HCT116 (cell line): ENCODE measurements around the gene MOB3A. TPM values are rescaled to one million over a fixed set of nuclear protein-coding genes. Genes with fewer than 3 reads are reported as not detected.

ENCODE experiments used
- ATAC-seq: fragments of 200-7000 bp; cut with Tn5 transposase; 2 replicates; pipeline ENCODE4 v1.9.1; 2020; ENCODE audit warnings: mild to moderate bottlenecking, moderate library complexity
- BruUV-seq: library from RNA; stranded (reverse); fragments of 400-500 nt; replicated peaks from 2 replicates; lab custom pipeline; 2021; lab: Mats Ljungman, UMichigan
- CTCF ChIA-PET: fragments of 300-600 bp; sonication (Branson Sonifier 250); formaldehyde crosslinking; loops from one replicate; lab custom pipeline; 2021; ENCODE audit warnings: antibody characterized with exemption; lab: Charles Lee
- POLR2A ChIA-PET: fragments of 300-600, 350-600 bp; sonication (Branson Sonifier 250); formaldehyde crosslinking; loops from one replicate; lab custom pipeline; 2021; ENCODE audit warnings: antibody characterized with exemption; lab: Charles Lee
- RAD21 ChIA-PET, 2 experiments: fragments of 300-600 bp; sonication (Branson Sonifier 250); formaldehyde crosslinking; loops; one replicate each; lab custom pipeline; 2023; ENCODE audit warnings: low total read pairs in 2 of 2; ENCODE audit not compliant: uncharacterized antibody in 2 of 2, unreplicated experiment in 2 of 2, low non-redundant PET in 1 of 2; lab: Charles Lee
- DNase-seq: peaks from one replicate; pipeline ENCODE4 v3.0.0-alpha.2; 2010; ENCODE audit warnings: low read depth, low spot score
- H2AFZ ChIP-seq: fragments of 200-600 bp; shearing (Covaris generic), sonication (generic); 2 replicates; pipeline ENCODE4 v1.6.1; 2017; ENCODE audit warnings: low read depth, mixed run types, mixed read lengths, antibody characterized with exemption, low read length; ENCODE audit not compliant: poor library complexity, severe bottlenecking
- H3K27ac ChIP-seq: 2 replicates; pipeline ENCODE4 v1.5.1; 2012; ENCODE audit warnings: low read depth, low read length
- H3K27me3 ChIP-seq: fragments of 200-600 bp; sonication (generic); 2 replicates; pipeline ENCODE4 v1.6.1; 2016; ENCODE audit warnings: mixed run types, low read length, mixed read lengths; ENCODE audit not compliant: insufficient read depth
- H3K36me3 ChIP-seq, 2 experiments: fragments of 200-500 bp in 1 of 2; fragments of 200-600 bp in 1 of 2; sonication (Bioruptor generic) in 1 of 2; sonication (generic) in 1 of 2; 2 replicates each; pipeline versions ENCODE4 v1.5.1 to v1.6.1; 2014 to 2016; ENCODE audit warnings: low read length in 2 of 2, inconsistent platforms in 1 of 2, mixed read lengths in 1 of 2, mixed run types in 1 of 2; ENCODE audit not compliant: insufficient read depth in 2 of 2, control insufficient read depth in 1 of 2
- H3K4me1 ChIP-seq, 2 experiments: fragments of 200-600 bp in 1 of 2; sonication (generic) in 1 of 2; 2 replicates each; pipeline versions ENCODE4 v1.5.1 to v1.6.1; 2012 to 2017; ENCODE audit warnings: low read length in 2 of 2, inconsistent platforms in 1 of 2, mild to moderate bottlenecking in 1 of 2, mixed read lengths in 1 of 2, mixed run types in 1 of 2, moderate library complexity in 1 of 2; ENCODE audit not compliant: insufficient read depth in 2 of 2, control insufficient read depth in 1 of 2
- H3K4me2 ChIP-seq: fragments of 200-600 bp; sonication (generic); 2 replicates; pipeline ENCODE4 v1.6.1; 2017; ENCODE audit warnings: mixed run types, low read length, mixed read lengths
- H3K4me3 ChIP-seq, 2 experiments: fragments of 200-600 bp in 1 of 2; sonication (generic) in 1 of 2; replicated peaks in 1 of 2; 2 replicates each; pipeline ENCODE4 v1.5.1; 2011 to 2016; ENCODE audit warnings: low read length in 2 of 2, control low read depth in 1 of 2, low read depth in 1 of 2, mild to moderate bottlenecking in 1 of 2, mixed read lengths in 1 of 2, mixed run types in 1 of 2
- H3K79me2 ChIP-seq: fragments of 200-600 bp; sonication (generic); 2 replicates; pipeline ENCODE4 v1.6.1; 2017; ENCODE audit warnings: mild to moderate bottlenecking, mixed run types, low read length, moderate library complexity, mixed read lengths; ENCODE audit not compliant: insufficient read depth
- H3K9ac ChIP-seq: fragments of 200-600 bp; sonication (generic); 2 replicates; pipeline ENCODE4 v1.6.1; 2016; ENCODE audit warnings: low read length, mixed read lengths
- H3K9me2 ChIP-seq: fragments of 200-600 bp; sonication (generic), shearing (Covaris generic); 2 replicates; pipeline ENCODE4 v1.6.1; 2017; ENCODE audit warnings: mixed run types, mild to moderate bottlenecking, moderate library complexity; ENCODE audit not compliant: insufficient read depth
- H3K9me3 ChIP-seq, 2 experiments: fragments of 200-500 bp in 1 of 2; fragments of 200-600 bp in 1 of 2; sonication (Bioruptor generic) in 1 of 2; sonication (generic) in 1 of 2; 2 replicates each; pipeline ENCODE4 v1.6.1; 2014 to 2017; ENCODE audit warnings: low read length in 2 of 2, mixed read lengths in 2 of 2, inconsistent platforms in 1 of 2, low read depth in 1 of 2, mild to moderate bottlenecking in 1 of 2, mixed run types in 1 of 2, moderate library complexity in 1 of 2; ENCODE audit not compliant: control insufficient read depth in 1 of 2, insufficient read depth in 1 of 2
- H4K20me1 ChIP-seq: fragments of 200-600 bp; sonication (generic), shearing (Covaris generic); 2 replicates; pipeline ENCODE4 v1.6.1; 2017; ENCODE audit warnings: mixed run types, mild to moderate bottlenecking, moderate library complexity; ENCODE audit not compliant: insufficient read depth
- ATF3 ChIP-seq: IDR thresholded peaks from 2 replicates; pipeline ENCODE4 v1.6.1; 2012
- CEBPB ChIP-seq: IDR thresholded peaks from 2 replicates; pipeline ENCODE4 v1.6.1; 2012; ENCODE audit warnings: low read depth
- CTCF ChIP-seq, 3 experiments: fragments of 200-600 bp in 1 of 3; sonication (generic) in 1 of 3; IDR thresholded peaks in 2 of 3; conservative IDR thresholded peaks in 1 of 3; 2 replicates each; pipeline ENCODE4 v1.5.1; 2012 to 2017; ENCODE audit warnings: low read depth in 2 of 3, low read length in 2 of 3, antibody characterized with exemption in 1 of 3, borderline replicate concordance in 1 of 3, control low read depth in 1 of 3, mild to moderate bottlenecking in 1 of 3, mixed read lengths in 1 of 3, mixed run types in 1 of 3, moderate library complexity in 1 of 3; ENCODE audit not compliant: insufficient read depth in 1 of 3
- EGR1 ChIP-seq: IDR thresholded peaks from 2 replicates; pipeline ENCODE4 v1.6.1; 2012; ENCODE audit warnings: low read depth
- EZH2phosphoT487 ChIP-seq: fragments of 200-600 bp; IDR thresholded peaks from 2 replicates; pipeline ENCODE4 v1.6.1; 2018; ENCODE audit warnings: antibody characterized with exemption, borderline replicate concordance
- JUND ChIP-seq: IDR thresholded peaks from 2 replicates; pipeline ENCODE4 v1.6.1; 2012
- MAX ChIP-seq: IDR thresholded peaks from 2 replicates; pipeline ENCODE4 v1.6.1; 2012
- RAD21 ChIP-seq: IDR thresholded peaks from 2 replicates; pipeline ENCODE4 v1.6.1; 2012; ENCODE audit warnings: low read depth, mild to moderate bottlenecking
- SIN3A ChIP-seq: IDR thresholded peaks from 2 replicates; pipeline ENCODE4 v1.6.1; 2012; ENCODE audit warnings: low read depth
- YY1 ChIP-seq: IDR thresholded peaks from 2 replicates; pipeline ENCODE4 v1.6.1; 2011; ENCODE audit warnings: low read length, low read depth, moderate library complexity, mild to moderate bottlenecking; ENCODE audit not compliant: insufficient replicate concordance; ENCODE audit errors: extremely low read depth
- ZBTB33 ChIP-seq: IDR thresholded peaks from 2 replicates; pipeline ENCODE4 v1.6.1; 2011; ENCODE audit warnings: mild to moderate bottlenecking, low read length, moderate library complexity; ENCODE audit not compliant: insufficient replicate concordance; ENCODE audit errors: extremely low read depth
- ZNF274 ChIP-seq: fragments of 200-500 bp; sonication (Bioruptor generic); IDR thresholded peaks from 2 replicates; pipeline ENCODE4 v1.6.1; 2014; ENCODE audit warnings: mild to moderate bottlenecking, low read depth, low read length, inconsistent platforms
- intact Hi-C: fragments of 100-400 bp; cut with micrococcal nuclease; formaldehyde crosslinking; loops from 2 replicates; pipeline ENCODE4 v1.10.0; 2022
- total RNA-seq: library from RNA; stranded (reverse); gene quantifications from one replicate; pipeline ENCODE4 v1.2.1, GENCODE V29; 2021; ENCODE audit not compliant: unreplicated experiment

MOB3A gene
- total RNA-seq, 1 experiment from 2014 or later = 32.1 TPM

GRCh38 chr19:2099054-2099501, 3.0 kb upstream of the MOB3A start:
- peaks cover 11 to 24% of the 10 kb centered on the region in 2 experiments for H3K4me1 ChIP-seq
- no TSS peak for BruUV-seq
- H2AFZ ChIP-seq = no peak overlapping the region
- no peak overlapping the region for H3K4me2 ChIP-seq
- H3K79me2 ChIP-seq = peaks cover 24% of the 10 kb centered on the region
- no peaks in the 10 kb centered on the region for H3K9me3 ChIP-seq
- H4K20me1 ChIP-seq = no peaks in the 10 kb centered on the region
- POLR2A ChIA-PET = no interaction called here
- intact Hi-C loops = no loop called here
- TF ChIP-seq SIN3A = no peak
- no peak for TF ChIP-seq CEBPB
- H3K36me3 ChIP-seq = peaks cover 12 to 18% of the 10 kb centered on the region in 2 experiments; a peak in 3 of 4 replicates
- RAD21 ChIA-PET = no interaction called here
- DNase-seq (no peak), ATAC-seq (no peak)
- no peak overlapping the region for H3K9ac ChIP-seq
- CTCF ChIA-PET = no interaction called here
- H3K27me3 ChIP-seq = no peaks in the 10 kb centered on the region
- no peaks in the 10 kb centered on the region for H3K9me2 ChIP-seq
- H3K27ac ChIP-seq = no peak overlapping the region
- H3K4me3 ChIP-seq = no peak overlapping the region

- Histone ChIP-seq H2AFZ (no peak overlapping the region), H3K4me3 (no peak overlapping the region), H3K27me3 (no peaks in the 10 kb centered on the region), H3K27ac (no peak overlapping the region), H3K4me1 (peaks cover 11 to 24% of the 10 kb centered on the region in 2 experiments), H3K9me3 (no peaks in the 10 kb centered on the region), H3K36me3 (peaks cover 7 to 19% of the 10 kb centered on the region in 2 experiments; a peak in 3 of 4 replicates), H4K20me1 (no peaks in the 10 kb centered on the region), H3K9ac (no peak overlapping the region), H3K79me2 (peaks cover 18% of the 10 kb centered on the region), H3K9me2 (no peaks in the 10 kb centered on the region), H3K4me2 (no peak overlapping the region)
- RAD21 ChIA-PET = no interaction called here
- DNase-seq = no peak
- CTCF ChIA-PET = no interaction called here
- no TSS peak for BruUV-seq
- intact Hi-C loops = no loop called here
- ATAC-seq = no peak
- POLR2A ChIA-PET = no interaction called here
- TF ChIP-seq MAX (no peak), RAD21 (no peak), EGR1 (no peak), EZH2phosphoT487 (no peak), CTCF (IDR thresholded peaks at IDR 0.05 in 2 of 3, conservative IDR thresholded peaks at IDR 0.05 in 1 of 3; ENCODE audit: borderline replicate concordance in 1 of 3, insufficient read depth in 1 of 3, low read depth in 2 of 3, low read length in 2 of 3) (no peak), JUND (no peak), ZBTB33 (no peak), SIN3A (no peak), CEBPB (no peak), ATF3 (no peak), ZNF274 (no peak), YY1 (no peak)
These were observed 1.8 kb upstream of the MOB3A start for GRCh38 chr19:2097886-2098327.
